ENCODE measurements around the gene SLC22A23.

SLC22A23 gene

DNA sequence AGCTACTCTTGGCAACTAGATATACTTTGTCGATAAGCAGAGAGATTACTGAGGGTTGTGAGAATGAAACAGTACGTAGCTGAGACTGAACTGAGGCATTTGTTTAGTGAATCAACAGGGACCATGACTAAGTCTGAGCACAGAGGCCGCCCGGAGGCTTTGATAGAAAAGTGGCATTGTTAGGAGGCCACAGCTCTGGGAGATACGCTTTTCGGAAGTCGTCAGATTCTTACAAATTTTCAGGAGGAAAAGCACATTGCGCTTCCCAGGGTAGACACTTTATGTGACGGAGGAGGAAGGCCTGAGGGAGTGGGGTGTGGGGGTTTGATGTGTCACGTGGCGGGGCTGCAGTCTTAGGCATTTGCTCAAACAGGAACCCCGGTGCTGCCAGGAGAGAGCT lies 128.7 kb downstream of the SLC22A23 start:
- peak in 1 of 10 donors; percentile 43 for DNase-seq
- intact Hi-C loops (cut with DNase I) = no loop called here

DNA sequence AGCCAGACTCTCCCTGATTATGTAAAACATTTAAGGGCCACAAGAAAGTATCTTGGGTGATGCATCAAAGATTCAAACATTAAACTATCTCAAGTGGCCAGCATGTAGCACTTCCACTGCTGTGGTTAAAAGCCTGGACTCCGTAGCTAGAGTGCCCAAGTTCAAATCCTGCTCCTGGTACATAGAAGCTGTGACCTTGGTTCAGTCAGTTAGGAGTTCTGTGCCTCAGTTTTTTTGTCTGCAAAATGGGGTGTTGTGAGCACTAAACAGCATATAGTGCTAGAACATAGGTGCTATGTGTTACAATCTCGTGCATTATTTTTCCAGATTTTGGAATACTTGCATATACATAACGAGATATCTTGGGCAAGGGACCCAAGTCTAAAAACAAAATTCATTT lies 129.4 kb downstream of the SLC22A23 start:
- intact Hi-C loops (cut with DNase I) = no loop called here
- no peak for DNase-seq

DNA sequence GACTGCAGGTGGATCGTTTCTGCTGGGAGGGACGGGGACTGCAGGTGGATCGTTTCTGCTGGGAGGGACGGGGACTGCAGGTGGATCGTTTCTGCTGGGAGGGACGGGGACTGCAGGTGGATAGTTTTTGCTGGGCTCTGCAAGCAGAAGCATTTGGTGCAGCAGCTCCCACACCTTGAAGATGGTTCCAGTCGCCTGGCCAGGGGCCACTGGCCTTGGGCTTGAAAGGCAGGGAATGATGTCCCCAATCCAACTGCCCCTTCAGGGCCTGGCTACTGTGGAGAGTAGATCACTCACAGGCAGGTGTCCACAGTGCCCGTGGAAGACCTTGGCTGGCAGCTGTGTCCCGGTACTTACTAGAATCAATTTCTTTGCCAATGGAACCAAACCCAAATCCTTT lies 129.9 kb downstream of the SLC22A23 start:
- intact Hi-C loops (cut with DNase I) = no loop called here
- DNase-seq = peak in 1 of 10 donors; percentile 81

DNA sequence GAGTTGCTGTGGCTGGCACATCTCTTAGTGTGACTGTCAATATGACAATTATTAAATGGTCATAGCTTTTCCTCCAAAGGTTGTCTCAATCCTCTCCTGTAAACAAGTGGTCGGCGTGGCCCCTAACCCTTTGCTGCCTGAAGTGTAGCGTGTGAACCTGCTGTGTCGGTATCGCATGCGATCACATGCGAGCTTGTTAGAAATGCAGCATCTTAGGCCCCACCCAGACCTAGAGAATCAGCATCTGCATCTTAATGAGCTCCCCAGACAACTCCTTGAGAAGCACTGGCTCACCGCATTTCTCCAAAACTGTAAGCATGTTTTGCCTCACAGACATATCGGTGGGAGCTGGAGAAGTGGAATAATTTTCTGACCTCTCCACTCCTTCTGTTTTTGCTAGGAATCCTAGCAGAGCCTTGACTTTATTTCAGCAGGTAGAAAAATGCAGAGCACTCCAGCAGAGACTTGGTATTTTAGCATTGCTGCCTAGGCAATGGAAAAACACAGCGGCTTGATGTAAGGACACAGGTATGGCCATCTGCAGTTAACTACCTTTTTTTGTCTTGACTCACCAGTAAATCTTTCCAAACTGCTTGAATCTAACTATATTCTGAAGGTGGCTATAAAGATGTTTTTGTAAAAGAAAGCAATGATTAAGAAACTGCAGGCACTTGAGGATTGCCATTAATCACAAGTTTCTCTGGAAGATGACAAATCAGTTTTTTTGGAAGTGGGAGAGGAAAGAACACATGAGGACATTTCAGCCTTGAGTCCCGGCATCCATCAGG lies 130.5 kb downstream of the SLC22A23 start:
- peak in 1 of 10 donors; percentile 56 for DNase-seq
- intact Hi-C loops (cut with DNase I) = no loop called here

DNA sequence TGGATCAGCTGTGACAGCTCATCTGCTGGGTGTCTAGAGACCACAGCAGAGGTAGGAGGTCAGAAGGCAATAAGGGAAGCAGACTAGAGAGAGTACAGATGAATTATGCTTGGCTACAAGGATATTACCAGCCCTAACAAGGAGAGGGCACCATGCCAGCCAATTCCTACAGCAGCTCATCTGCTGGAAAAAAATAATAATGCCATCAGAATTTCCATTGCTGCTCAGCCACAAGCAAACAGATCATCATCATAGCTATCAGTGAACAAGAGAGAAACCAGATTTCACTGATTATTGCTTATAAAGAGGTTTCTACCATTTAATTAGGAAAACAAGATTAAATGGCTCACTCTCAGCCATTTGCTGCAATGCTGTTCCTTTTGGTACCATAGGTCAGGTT lies 131.6 kb downstream of the SLC22A23 start:
- intact Hi-C loops (cut with DNase I) = no loop called here

GRCh38 chr6:3324262-3324942 lies 132.4 kb downstream of the SLC22A23 start:
- intact Hi-C loops (cut with DNase I) = no loop called here
- peak in 7 of 10 donors; percentile 29 to 91 (median 42) for DNase-seq

More for the DNA sequence above, 131.6 kb downstream of the SLC22A23 start:
- DNase-seq = peak in 1 of 10 donors; percentile 35

DNA sequence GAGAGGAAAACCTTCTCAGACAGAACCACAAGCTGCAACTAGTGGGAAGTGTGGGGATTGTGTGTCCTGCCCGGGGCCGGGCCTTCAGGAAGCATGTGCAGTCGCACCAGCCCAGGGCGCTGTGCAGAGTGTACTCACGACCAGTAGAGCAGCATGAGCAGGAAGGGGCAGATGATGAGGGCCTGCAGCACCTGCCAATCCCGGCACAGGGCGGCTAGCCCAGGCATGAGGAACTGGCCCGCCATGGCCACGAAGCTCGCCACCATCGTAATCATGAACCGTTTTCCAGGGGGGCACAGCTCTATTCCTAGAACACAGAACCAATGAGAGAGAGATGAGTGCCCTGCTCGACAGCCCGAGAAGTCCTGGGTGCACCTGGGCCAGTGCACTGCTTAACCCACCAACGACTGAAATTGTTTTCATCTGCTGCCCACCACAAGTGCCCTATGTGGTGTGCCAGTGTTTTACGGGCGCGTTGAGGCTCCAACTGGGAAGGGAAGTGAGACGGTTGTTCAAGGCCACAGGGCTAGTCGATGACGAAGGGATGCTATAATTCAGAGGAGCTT lies 133.1 kb downstream of the SLC22A23 start:
- intact Hi-C loops (cut with DNase I) = no loop called here
- peak in 1 of 10 donors; percentile 62 for DNase-seq

- no peak for DNase-seq
- intact Hi-C loops (cut with DNase I) = no loop called here
These were observed 133.7 kb downstream of the SLC22A23 start for GRCh38 chr6:3323148-3323547.

- DNase-seq = peak in 1 of 10 donors; percentile 78
- intact Hi-C loops (cut with DNase I) = no loop called here
These were observed 134.4 kb downstream of the SLC22A23 start for GRCh38 chr6:3322366-3322890.

DNA sequence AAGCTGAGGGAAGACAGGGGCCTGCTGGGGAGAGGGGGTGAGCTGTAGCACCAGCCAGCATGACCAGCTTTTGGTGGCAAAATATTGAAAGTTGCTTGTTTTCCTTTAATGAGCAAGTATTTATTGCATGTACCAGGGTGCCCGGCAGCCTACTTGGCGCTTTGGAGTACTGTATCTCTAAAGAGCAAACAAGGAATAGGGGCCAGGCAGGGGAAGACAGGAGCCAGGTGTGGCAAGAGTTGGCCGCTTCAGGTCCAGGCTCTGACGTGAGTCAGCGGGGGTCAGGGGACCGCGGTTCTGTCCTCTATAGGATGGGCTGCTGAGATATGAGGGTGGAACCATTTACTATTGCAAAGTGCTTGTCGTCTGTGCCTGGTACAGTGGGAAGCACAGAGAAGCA lies 135.0 kb downstream of the SLC22A23 start:
- DNase-seq = peak in 1 of 10 donors; percentile 51
- intact Hi-C loops (cut with DNase I) = no loop called here

DNA sequence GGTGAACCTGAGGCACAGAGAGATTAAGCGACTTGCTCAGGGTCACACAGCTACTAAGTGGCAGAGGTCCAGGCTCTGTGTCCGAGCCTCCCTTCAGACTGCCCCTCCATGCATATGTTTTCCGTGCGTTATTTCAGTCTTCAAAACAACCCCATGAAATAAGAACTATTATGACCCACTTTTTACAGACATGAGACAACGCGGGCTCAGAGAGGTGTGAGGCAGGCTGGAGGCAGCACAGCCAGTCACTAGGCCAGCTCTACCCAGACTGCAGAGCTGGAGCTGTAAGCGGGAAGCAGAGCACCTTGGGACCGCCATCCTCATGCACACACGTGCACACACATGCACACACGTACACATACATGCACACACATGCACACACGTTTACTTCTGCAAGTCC lies 135.8 kb downstream of the SLC22A23 start:
- DNase-seq = no peak
- intact Hi-C loops (cut with DNase I) = no loop called here

- intact Hi-C loops (cut with DNase I) = no loop called here
- DNase-seq = no peak
These were observed 136.5 kb downstream of the SLC22A23 start for GRCh38 chr6:3320238-3320811.

DNA sequence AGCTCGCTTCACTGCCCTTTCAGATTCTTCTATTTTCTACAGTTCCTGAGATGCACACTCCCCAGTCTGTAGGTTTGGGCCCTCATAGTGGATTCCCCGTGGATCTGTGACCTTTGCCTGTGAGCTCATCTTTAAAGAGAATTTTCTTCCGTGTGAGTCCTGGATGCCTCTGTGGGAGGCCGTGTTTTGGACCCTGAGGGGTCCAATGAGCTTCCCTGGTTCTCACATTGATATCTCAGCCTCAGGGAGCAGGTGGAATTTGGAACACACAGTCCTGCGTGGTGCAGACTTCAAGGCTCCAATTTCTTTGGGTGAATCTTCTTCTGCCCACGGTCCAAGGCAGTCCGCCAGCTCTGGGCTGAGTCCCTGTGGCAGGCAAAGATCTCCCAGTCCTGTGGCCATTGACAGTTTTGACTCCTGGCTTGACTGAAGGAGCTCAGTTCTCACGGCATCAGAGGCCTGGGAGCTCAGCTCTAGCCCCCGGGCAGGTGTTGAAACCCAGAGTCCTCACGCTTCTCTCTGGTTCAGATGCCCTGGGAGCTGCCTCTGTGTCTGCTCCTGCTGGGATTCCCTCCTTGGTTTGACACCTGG lies 137.1 kb downstream of the SLC22A23 start:
- peak in 1 of 10 donors; percentile 62 for DNase-seq
- intact Hi-C loops (cut with DNase I) = no loop called here

DNA sequence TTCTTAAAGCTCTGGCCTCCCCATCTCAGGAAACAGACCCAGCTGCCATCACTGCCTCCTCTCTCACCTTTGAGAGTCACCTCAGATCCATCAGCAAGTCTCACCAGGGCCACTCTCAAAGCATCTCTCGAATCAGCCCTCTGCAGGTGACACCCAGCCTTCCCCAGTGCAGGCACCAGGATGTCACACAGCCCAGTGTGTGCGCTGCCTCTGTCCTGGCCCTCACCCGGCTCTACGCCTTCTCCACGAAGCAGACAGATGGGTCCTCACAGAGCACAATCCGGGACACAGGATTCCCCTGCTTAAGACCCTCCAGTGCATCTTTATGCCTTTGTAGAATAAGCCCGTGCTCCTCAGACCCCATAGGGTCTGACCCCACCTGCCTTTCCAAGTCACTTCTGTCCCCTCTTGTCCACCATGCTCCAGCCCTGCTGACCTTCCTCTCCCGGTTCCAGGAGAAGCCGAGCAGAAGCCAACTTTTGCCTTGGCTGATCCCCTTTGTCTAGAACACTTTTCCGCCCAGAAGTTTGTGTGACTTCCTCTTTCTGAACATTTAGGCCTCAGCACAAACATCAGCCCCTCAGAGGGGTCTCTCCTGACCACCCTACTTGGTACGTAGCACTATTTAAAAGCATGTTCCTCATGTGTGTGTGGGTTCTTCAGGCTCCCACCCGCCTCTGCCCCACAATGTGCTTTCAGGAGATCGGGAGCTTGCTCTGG lies 137.9 kb downstream of the SLC22A23 start:
- intact Hi-C loops (cut with DNase I) = no loop called here

DNA sequence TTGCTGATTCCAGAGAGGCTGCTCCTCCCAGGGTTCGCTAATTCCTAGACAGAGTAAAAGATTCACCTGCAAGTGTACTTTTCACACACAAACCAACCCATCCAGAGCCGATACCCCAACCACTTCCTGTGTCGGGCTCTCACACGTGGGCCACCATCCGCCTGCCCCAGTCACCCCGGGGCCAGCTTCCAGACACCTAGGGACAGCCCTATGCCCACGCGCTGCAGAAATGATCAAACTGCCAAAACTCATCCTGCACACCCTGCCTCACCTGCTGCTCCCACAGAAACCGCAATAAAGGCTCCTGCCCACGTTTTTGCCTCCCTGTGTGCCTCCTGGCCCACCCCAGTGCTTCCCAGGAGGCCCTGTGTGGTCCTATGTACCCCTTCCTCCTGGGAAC lies 138.6 kb downstream of the SLC22A23 start:
- intact Hi-C loops (cut with DNase I) = no loop called here

More for the DNA sequence above, 137.9 kb downstream of the SLC22A23 start:
- DNase-seq = no peak

GRCh38 chr6:3317741-3318211 lies 139.1 kb downstream of the SLC22A23 start:
- DNase-seq = peak in 1 of 10 donors; percentile 46
- intact Hi-C loops (cut with DNase I) = no loop called here

More for the DNA sequence above, 138.6 kb downstream of the SLC22A23 start:
- DNase-seq = peak in 1 of 10 donors; percentile 57

DNA sequence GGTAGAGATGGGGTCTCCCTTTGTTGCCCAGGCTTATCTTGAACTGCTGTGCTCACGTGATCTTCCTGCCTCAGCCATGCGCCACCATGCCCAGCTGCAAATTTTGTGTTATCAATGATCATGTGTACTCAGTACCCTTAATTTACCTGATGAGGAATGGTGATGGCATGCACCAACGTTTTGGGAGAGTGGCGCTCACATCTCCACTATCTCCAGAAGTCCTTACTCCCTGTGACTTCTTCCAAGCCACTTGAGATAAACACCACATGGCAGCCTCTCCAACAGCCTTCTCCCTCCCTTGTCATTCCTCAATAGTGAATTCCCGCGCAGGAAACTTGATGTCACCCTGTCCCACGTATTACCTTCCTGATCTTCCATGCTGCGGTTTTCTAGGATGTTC lies 140.0 kb downstream of the SLC22A23 start:
- no peak for DNase-seq
- intact Hi-C loops (cut with DNase I) = no loop called here

DNA sequence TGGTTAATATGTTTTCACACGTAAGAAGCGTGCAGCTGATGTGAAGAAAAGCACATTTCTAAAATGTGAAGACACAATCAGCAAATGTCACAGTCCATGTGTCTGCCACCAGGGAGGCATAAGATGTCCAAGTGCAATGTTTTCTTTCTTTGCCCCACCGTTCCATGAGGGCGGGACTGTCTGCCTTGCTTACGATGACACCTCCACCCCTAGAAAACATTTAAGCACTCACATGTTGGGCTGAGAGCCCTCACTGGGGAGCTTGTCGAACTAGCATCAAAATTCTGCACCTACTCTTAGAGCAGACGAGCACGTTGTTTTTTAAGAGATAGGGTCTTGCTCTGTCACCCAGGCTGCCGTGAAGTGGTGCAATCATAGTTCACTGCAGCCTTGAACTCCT lies 140.5 kb downstream of the SLC22A23 start:
- intact Hi-C loops (cut with DNase I) = no loop called here
- no peak for DNase-seq

- intact Hi-C loops (cut with DNase I) = no loop called here
- DNase-seq = no peak
These were observed 141.0 kb downstream of the SLC22A23 start for GRCh38 chr6:3315841-3316240.

Data from posterior cingulate gyrus (tissue), 11 donors.